NCI-H510A (cell line): ENCODE measurements around the gene RPS6KA5.
A peak's percentile ranks its signal among the peaks of the same experiment; 100 is the strongest.
"Not testable (repeated sequence)": the region's sequence is repeated elsewhere in the genome, so short reads cannot be mapped to it uniquely, and the experiment has no call there.

Experiments used
- DNase-seq: peaks from one replicate; lab custom pipeline; 2025; lab: John Stamatoyannopoulos, UW

The RPS6KA5 gene

GRCh38 chr14:90831821-90832220, 228.6 kb downstream of the RPS6KA5 start:
- DNase-seq = no peak

DNA sequence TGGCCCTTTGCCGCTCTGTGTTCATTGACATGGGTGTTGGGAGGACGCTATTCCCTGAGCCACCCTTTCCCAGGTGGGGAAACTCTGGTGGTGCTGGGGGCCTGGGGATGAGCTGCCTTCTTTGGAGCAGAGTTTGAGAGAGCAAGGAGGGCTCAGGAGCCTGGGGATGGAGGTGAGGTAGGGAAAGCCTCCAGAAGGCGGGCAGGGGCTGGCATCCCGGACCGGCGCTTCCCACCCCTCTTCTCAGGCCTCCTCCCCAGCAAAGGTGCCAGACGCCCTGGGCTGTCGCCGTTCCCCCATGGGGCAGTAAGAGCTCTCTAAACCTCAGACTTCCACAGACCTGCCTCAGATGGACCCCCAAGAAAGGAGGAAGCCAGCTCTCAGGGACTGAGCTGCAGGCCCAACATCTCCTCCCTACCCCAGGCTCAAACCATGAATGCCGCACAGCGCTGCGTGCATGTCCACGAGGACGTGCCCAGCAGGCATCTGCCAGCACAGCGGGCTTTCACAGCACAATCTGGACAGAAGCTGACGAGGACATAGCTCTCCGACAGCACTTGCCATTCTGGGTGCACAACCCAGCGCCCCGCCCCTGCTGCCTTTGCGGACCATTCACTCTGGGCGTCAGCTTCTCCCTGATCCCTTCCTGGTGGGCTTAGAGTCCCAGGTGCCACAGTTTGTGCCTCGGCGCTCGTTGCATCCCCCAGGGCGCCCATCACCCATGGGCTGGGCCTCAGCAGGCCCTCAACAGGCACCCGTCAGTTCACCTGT, 229.3 kb downstream of the RPS6KA5 start:
- DNase-seq = no peak

DNA sequence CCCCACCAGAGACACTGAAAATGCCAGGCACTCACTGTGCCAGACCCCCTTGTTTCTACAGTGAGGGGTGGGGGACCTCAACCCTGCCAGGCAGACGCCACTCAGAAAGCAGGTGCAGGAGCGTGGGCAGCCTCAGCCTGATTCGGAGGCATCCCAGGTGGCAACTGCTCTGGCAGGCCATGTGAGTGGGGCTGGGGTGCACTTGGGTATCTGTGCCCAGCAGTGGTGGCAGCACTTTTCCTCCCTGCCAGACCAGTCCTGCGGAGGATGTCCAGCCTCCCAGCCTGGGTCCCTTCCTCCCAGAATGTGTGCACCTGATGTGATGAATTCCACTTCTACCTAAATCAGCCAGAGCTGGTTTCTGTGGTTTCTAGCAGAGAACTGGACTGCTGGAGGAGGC, 230.8 kb downstream of the RPS6KA5 start:
- DNase-seq = no peak

GRCh38 chr14:90828642-90829487, 231.6 kb downstream of the RPS6KA5 start:
- DNase-seq = no peak

GRCh38 chr14:90827919-90828610, 232.4 kb downstream of the RPS6KA5 start:
- peak; percentile 88 for DNase-seq

DNA sequence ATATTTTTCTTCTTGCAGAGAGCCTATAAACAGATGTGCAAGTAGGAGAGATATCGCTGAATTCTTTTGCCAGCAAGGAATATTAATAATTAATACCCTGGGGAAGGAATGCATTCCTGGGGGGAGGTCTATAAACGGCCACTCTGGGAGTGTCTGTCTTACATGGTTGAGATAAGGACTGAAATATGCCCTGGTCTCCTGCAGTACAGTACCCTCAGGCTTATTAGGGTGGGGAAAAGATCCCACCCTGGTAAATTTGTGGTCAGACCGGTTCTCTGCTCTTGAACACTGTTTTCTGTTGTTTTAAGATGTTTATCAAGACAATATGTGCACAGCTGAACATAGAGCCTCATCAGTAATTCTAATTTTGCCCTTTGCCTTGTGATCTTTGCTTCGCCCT, 236.9 kb downstream of the RPS6KA5 start:
- not testable (repeated sequence) for DNase-seq

GRCh38 chr14:90820958-90821357, 239.5 kb downstream of the RPS6KA5 start:
- no peak for DNase-seq

DNA sequence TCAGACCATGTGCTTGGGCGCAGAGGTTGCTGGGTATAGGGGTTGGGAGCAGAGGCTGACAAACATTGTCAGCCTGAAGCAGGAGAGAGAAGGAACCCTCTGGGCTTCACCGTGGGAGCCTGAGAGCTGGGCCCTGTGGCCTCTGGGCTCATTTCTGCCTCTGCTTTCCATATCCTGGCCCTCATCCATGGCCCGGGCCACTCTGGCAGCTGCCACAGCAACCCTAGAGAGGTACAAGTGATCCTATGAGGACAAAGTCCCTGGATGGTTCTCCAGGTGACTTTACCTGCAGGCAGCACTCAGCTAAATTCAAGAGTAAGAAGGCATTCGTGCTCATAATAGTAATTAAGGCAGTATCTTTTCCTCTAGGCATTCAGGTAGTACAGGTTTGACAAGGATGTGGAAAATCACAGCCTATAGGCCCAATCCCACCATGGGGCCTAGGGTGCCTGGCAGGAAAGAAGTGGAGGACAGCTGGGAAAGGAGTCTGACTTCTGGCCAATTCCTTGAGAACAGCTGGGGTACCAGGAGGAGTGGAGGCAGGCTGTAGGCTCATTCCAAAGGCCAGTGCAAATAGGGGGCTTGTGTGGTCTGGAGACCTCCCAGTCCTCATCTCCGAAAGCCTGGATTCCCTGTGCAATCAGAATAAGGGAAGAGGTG, 240.6 kb downstream of the RPS6KA5 start:
- DNase-seq = no peak

- DNase-seq = no peak
Observed at GRCh38 chr14:90818715-90819114, 241.7 kb downstream of the RPS6KA5 start.

- no peak for DNase-seq
Observed at GRCh38 chr14:90816681-90817436, 243.6 kb downstream of the RPS6KA5 start.

DNA sequence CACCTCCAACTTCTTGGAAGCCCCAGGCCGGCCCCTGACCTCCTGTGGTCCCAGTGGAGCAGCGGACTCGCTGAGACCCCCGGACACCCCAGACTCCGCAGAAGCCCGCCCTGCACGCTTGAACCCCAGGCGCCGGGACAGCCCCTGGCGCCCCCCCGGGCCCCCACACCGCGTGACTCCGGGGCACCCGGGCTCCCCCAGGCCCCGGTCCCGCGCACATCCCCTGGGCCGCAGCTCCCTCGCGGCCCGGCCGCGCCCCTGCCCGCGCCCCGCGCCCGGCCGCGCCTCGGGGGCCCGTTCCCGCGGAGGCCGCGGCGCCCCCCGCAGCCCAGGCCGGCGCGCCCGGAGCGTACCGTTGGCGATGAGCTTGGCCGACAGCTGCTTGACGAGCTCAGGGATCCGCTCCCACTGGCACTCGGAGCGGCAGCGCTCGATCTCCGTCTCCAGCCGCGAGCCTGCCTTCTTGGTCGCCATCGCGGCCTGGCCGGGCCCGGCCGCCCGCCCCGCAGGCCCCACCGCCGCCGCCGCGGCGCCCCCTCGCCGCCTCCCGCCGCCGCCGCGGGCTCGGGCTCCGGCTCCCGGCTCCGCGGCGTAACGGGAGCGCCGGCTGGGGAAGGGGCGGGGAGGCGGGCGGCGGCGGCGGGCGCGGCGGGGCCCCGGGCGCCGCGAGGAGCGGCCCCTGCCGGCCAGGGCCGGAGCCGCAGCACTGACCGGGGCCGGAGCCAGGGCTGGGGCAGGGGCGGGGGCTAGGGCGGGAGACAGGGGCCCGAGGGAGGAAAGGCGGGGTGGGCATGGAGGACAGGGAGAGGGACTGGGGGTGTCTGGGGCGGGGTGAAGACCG, 244.4 kb downstream of the RPS6KA5 start, which contains the start of gene TTC7B:
TTC7B (minus strand) TSS at position 609 of the 841 bp plus-strand sequence; CDS start at position 474, 135 bp downstream.
- DNase-seq = peak; percentile 20

- no peak for DNase-seq
Observed at GRCh38 chr14:90815572-90815821, 244.9 kb downstream of the RPS6KA5 start.

GRCh38 chr14:90814806-90815571, 245.5 kb downstream of the RPS6KA5 start:
- no peak for DNase-seq

GRCh38 chr14:90813442-90813841, 247.0 kb downstream of the RPS6KA5 start:
- DNase-seq = no peak

DNA sequence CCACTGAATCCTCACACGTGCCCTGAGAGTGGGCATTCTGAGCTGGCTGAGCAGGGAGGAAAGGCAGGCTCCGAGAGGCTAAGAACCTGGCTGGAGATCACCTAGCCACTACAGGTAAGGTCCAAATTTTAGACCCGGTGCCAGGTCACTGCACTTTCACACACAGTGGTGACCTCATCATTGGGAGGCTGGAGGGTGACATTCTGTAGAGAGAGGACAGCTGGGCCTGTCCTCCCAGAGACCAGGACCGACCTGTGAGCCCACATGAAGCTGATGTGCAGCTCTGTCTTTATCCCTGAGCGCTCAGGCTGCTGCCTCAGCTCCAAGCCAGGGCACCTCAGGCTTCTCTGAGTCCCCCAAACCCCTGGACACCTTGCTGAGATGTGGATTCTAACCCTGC, 248.3 kb downstream of the RPS6KA5 start:
- no peak for DNase-seq

DNA sequence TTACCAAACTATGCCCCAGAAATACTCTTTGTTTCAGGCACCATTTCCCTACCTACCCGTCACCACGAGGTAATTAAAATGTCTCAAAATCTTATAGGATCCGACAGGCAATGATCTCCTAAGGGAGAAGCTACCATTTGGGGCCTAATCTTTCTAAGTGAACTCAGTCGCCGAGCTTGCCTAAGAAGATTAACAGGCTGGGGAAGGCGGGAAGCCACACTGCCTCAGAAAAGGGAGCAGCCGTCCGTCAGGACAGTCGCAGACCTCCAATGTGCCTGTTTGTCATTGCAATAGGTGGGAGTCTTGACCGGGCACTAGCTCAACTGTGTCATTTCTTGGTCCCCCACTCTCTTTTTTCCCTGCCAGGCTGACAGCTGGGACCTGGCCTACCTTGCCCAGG, 248.8 kb downstream of the RPS6KA5 start:
- no peak for DNase-seq

- DNase-seq = no peak
Observed at GRCh38 chr14:90810806-90811205, 249.6 kb downstream of the RPS6KA5 start.

DNA sequence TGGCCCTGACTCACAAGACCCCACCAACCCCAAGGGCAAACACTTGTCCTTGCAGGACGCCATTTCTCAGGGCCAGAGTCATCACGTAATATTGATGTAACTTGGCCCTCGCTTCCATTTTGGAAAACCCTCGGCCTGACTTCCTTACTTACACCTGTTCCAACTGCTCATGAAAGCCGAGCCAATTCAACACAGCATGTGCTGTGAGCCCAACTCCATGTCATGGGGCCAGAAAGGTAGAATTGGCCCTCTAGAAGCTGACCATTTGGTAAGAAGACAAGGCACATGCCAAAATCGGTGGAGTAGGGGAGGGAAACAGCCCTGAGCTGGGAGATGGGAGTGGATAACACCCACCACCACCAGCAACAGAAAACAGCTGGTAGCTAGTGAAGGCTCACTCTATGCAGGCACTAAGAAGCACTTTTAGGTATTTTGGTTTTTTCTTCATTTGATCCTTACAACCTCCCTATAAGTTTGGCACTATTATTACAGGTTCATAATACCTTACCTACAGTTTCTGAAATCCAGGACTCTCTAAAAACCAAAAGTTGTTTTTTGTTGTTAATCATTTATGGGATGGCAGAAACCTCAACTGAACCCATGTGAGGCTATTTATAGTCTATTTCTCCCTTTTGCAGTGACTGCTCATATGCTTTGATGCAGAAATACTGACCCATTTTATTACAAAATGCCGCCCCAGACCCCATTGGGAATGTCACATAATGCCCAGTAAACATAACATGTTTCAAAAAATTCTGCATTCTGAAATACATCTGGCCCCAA, 250.7 kb downstream of the RPS6KA5 start:
- no peak for DNase-seq
